Lung (tissue), 12 donors: ENCODE measurements around the gene DAO. TPM values are rescaled to one million over a fixed set of nuclear protein-coding genes. Genes with fewer than 3 reads are reported as not detected.
A peak's percentile ranks its signal among the peaks of the same experiment; 100 is the strongest.

ENCODE experiments used
- ATAC-seq: fragments of 200-7000 bp; cut with Tn5 transposase; one replicate; pipeline ENCODE4 v1.9.1; 2020; ENCODE audit warnings: moderate number of reproducible peaks; ENCODE audit not compliant: insufficient read depth, low FRiP score
- DNase-seq, 3 donors: peaks; one replicate each; pipeline ENCODE4 v3.0.0-alpha.2; 2013 to 2017
- H3K27ac ChIP-seq, 2 donors: one replicate each; pipeline ENCODE4 v1.5.1; 2013; ENCODE audit warnings: mild to moderate bottlenecking in 2 of 2, moderate library complexity in 2 of 2, control low read depth in 1 of 2, inconsistent platforms in 1 of 2, low read depth in 1 of 2, low read length in 1 of 2
- H3K27me3 ChIP-seq, 3 donors: one replicate each; pipeline ENCODE4 v1.5.1; 2013; ENCODE audit warnings: low read length in 2 of 3; ENCODE audit not compliant: control insufficient read depth in 3 of 3, insufficient read depth in 3 of 3
- H3K36me3 ChIP-seq, 4 donors: one replicate each; pipeline ENCODE4 v1.5.1; 2013; ENCODE audit warnings: low read length in 4 of 4, mild to moderate bottlenecking in 1 of 4, moderate library complexity in 1 of 4; ENCODE audit not compliant: control insufficient read depth in 4 of 4, insufficient read depth in 4 of 4
- H3K4me1 ChIP-seq, 5 donors: one replicate each; pipeline ENCODE4 v1.5.1; 2013; ENCODE audit warnings: low read length in 5 of 5, mild to moderate bottlenecking in 2 of 5, moderate library complexity in 1 of 5; ENCODE audit not compliant: control insufficient read depth in 5 of 5, insufficient read depth in 5 of 5
- H3K4me3 ChIP-seq: one replicate; pipeline ENCODE4 v1.5.1; 2013; ENCODE audit warnings: mild to moderate bottlenecking, control low read depth, moderate library complexity
- H3K9ac ChIP-seq, 2 donors: one replicate each; pipeline ENCODE4 v1.5.1; 2013; ENCODE audit warnings: low read length in 2 of 2, control low read depth in 1 of 2; ENCODE audit not compliant: insufficient read depth in 1 of 2
- H3K9me3 ChIP-seq, 4 donors: one replicate each; pipeline ENCODE4 v1.5.1; 2013; ENCODE audit warnings: low read length in 3 of 4, mild to moderate bottlenecking in 1 of 4, moderate library complexity in 1 of 4; ENCODE audit not compliant: control insufficient read depth in 4 of 4, insufficient read depth in 3 of 4
- CTCF ChIP-seq: IDR thresholded peaks from 2 replicates; pipeline ENCODE4 v1.5.1; 2012; ENCODE audit warnings: mild to moderate bottlenecking; ENCODE audit errors: control extremely low read depth, extremely low read depth
- WGBS, 2 donors: extraction: QIAGEN DNeasy Blood & Tissue Kit; methylation state at CpG; one replicate each; pipeline ENCODE4 v1.1.7; 2013; 5-methylcytosine and 5-hydroxymethylcytosine counted together
- polyA plus RNA-seq, 2 donors: library from polyadenylated mRNA; stranded (reverse); fragments of 200-250 nt; gene quantifications; one replicate each; pipeline ENCODE4 v1.2.1, GENCODE V29; 2013
- total RNA-seq, 2 donors: library from RNA; depleted of rRNA in 1 of 2; stranded (reverse); fragments of >200 nt in 1 of 2; gene quantifications; one replicate each; pipeline ENCODE4 v1.2.1, GENCODE V29; 2014 to 2021
- donor health status: control.
- donor health status: control.
- donor health status: Bipolar disorder and iron deficiency.
- donor health status: healthy.
- donor health status: DM: yes; HTN: yes; CAD: no.

DAO gene
- total and polyA plus RNA-seq, 4 donors: 0.08 TPM; not detected in 3

GRCh38 chr12:108835860-108836634 is 43.8 kb upstream of the DAO start:
- ATAC-seq (no peak), DNase-seq (no peak)
- peaks cover 0 to 18% (median 13%) of the 10 kb centered on the region in 4 donors for H3K36me3 ChIP-seq
- no peaks in the 10 kb centered on the region for H3K9me3 ChIP-seq
- no peak overlapping the region for H3K9ac ChIP-seq
- peak overlapping the region; percentile 60 to 76 for H3K27ac ChIP-seq
- peaks cover 24 to 47% (median 36%) of the 10 kb centered on the region in 5 donors for H3K4me1 ChIP-seq
- WGBS, 2 donors: 84% methylated on average over 7 of the region's 7 CpGs
- H3K4me3 ChIP-seq: no peak overlapping the region
- no peaks in the 10 kb centered on the region for H3K27me3 ChIP-seq
- no peak for TF ChIP-seq CTCF

- DNase-seq (no peak), ATAC-seq (no peak)
- H3K4me1 ChIP-seq: peaks cover 24 to 47% (median 36%) of the 10 kb centered on the region in 5 donors
- no peaks in the 10 kb centered on the region for H3K27me3 ChIP-seq
- H3K9me3 ChIP-seq: no peaks in the 10 kb centered on the region
- no peak overlapping the region for H3K9ac ChIP-seq
- no peak for TF ChIP-seq CTCF
- 90 to 93% methylated on average over 8 of the region's 8 CpGs for WGBS, 2 donors
- H3K27ac ChIP-seq: peak overlapping the region; percentile 86 to 94
- no peak overlapping the region for H3K4me3 ChIP-seq
- H3K36me3 ChIP-seq: peaks cover 0 to 17% (median 10%) of the 10 kb centered on the region in 4 donors
Measured at GRCh38 chr12:108837239-108837638, 42.7 kb upstream of the DAO start.

- Histone ChIP-seq H3K36me3 (peaks cover 0 to 17% (median 9%) of the 10 kb centered on the region in 4 donors), H3K4me3 (no peak overlapping the region), H3K9ac (no peak overlapping the region), H3K27ac (peak overlapping the region; percentile 94 to 98), H3K27me3 (no peaks in the 10 kb centered on the region), H3K9me3 (no peaks in the 10 kb centered on the region), H3K4me1 (peaks cover 21 to 44% (median 33%) of the 10 kb centered on the region in 5 donors)
- no peak for TF ChIP-seq CTCF
- no peak for DNase-seq
- 85 to 86% methylated on average over 7 of the region's 7 CpGs for WGBS, 2 donors
- ATAC-seq: no peak
Measured at GRCh38 chr12:108837680-108838079, 42.2 kb upstream of the DAO start.
